Ovary (tissue), 3 donors: Measurements from ENCODE around the gene VWA5B1.

Experiments
- EP300 ChIP-seq: sonication (generic); formaldehyde crosslinking; IDR thresholded peaks from one replicate; pipeline ENCODE4 v1.6.1; 2017; ENCODE audit warnings: antibody characterized with exemption
- POLR2A ChIP-seq: fragments of 450-650 bp; IDR thresholded peaks from one replicate; pipeline ENCODE4 v1.6.1; 2017; ENCODE audit warnings: antibody characterized with exemption, mild to moderate bottlenecking, moderate library complexity
- TF ChIP-seq, protein P1 (sequence below), 3 donors: fragments of 450-650 bp in 2 of 3; fragments of 200-600 bp in 1 of 3; IDR thresholded peaks; one replicate each; pipeline versions ENCODE4 v1.5.1 to v1.8.0; 2016 to 2022; ENCODE audit warnings: antibody characterized with exemption in 3 of 3, mild to moderate bottlenecking in 1 of 3
- donor health status: DM: no; HTN: no; CAD: no.

DNA sequence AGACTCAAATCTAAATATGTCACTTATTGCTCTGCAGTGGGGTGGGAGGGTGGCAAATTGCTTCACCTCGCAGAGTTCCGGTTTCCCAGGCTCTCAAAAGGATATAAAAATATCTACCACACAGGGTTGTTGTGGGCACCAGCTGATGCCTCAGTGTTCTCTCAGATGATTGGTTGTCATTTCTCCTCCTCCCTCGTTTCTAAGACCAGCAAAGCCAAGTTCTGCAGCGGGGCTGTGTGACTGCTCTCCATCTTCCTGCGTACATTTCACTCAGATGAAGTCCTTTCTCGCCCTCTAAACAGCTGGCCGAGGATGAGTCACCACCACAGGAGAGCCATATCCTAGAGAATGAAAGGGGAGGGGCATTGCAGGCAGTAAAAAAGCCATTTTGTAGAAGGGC is 35.0 kb upstream of the VWA5B1 start:
- TF ChIP-seq POLR2A (no peak), EP300 (no peak)
- TF ChIP-seq, protein P1, sequence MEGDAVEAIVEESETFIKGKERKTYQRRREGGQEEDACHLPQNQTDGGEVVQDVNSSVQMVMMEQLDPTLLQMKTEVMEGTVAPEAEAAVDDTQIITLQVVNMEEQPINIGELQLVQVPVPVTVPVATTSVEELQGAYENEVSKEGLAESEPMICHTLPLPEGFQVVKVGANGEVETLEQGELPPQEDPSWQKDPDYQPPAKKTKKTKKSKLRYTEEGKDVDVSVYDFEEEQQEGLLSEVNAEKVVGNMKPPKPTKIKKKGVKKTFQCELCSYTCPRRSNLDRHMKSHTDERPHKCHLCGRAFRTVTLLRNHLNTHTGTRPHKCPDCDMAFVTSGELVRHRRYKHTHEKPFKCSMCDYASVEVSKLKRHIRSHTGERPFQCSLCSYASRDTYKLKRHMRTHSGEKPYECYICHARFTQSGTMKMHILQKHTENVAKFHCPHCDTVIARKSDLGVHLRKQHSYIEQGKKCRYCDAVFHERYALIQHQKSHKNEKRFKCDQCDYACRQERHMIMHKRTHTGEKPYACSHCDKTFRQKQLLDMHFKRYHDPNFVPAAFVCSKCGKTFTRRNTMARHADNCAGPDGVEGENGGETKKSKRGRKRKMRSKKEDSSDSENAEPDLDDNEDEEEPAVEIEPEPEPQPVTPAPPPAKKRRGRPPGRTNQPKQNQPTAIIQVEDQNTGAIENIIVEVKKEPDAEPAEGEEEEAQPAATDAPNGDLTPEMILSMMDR (IDR thresholded peaks at IDR 0.05) = no peak
